GM10248 (cell line): ENCODE results near the gene TRMT112.
A peak's percentile ranks its signal among the peaks of the same experiment; 100 is the strongest.

Source experiments
- CTCF ChIA-PET: fragments of 300-600 bp; sonication (Branson Sonifier 250); formaldehyde crosslinking; extraction: SDS; loops from one replicate; lab custom pipeline; 2021; ENCODE audit warnings: antibody characterized with exemption; lab: Yijun Ruan, JAX
- POLR2A ChIA-PET: fragments of 350-650 bp; sonication (Branson Sonifier 250); formaldehyde crosslinking; extraction: SDS; loops from one replicate; lab custom pipeline; 2020; ENCODE audit warnings: antibody characterized with exemption; lab: Yijun Ruan, JAX
- DNase-seq: peaks from one replicate; pipeline ENCODE4 v3.0.0; 2012; ENCODE audit errors: extremely low spot score
- CTCF ChIP-seq: IDR thresholded peaks from 2 replicates; pipeline ENCODE4 v1.5.1; 2012; ENCODE audit warnings: mild to moderate bottlenecking, low read depth; ENCODE audit errors: extremely low read depth, missing control alignments, control extremely low read depth

Gene TRMT112

GRCh38 chr11:64356498-64357411 is 39.4 kb upstream of the TRMT112 start:
- POLR2A ChIA-PET = interaction anchor here (1.4 kb wide), 1 partner anchor 39 kb away, joined by 6 read pairs; the partner anchor contains the start of genes PRDX5 and TRMT112
- DNase-seq = no peak
- TF ChIP-seq CTCF = peak; percentile 38
- CTCF ChIA-PET = interaction anchor here (1.1 to 8.5 kb wide), 13 partner anchors 11 to 387 kb away, joined by 3 to 81 read pairs (median 4); partner anchors contain the start of genes CCDC88B, PRDX5, RASGRP2 and TRMT112

DNA sequence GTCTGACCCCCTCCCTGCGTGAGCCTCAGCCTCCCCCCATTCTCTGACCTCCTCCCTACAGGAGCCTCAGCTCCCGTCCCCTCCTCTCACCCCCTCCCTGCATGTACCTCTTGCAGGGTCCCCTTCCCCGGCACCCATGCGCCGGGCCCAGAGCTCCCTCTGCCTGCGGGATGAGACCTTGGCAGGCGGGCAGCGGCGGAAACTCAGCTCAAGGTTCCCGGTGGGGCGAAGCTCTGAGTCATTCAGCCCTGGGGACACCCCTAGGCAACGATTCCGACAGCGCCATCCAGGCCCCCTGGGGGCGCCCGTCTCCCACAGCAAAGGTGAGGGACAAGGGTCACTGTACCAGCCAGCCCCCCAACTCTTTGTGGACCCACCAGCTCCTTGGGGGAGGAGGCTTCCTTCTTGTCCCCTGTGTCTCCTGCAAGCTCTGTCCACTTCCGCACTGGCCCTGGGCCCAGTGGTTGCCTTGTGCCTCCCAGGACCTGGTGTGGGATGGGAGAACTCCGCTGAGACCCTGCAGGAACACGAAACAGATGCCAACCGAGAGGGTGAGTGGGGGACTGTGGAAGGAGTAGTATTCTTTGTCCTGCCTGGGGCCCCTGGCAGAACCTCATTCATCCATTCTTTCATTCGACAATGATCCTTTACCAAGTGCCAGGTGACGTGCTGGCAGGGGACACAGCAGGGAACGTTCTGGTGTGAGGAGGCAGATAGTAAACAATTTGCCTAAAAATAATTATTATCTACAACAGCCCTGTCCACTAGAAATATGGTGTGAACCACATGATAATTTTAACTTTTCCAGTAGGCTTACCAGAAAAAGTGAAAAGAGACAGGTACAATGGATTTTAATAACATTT is 38.0 kb upstream of the TRMT112 start:
- CTCF ChIA-PET = interaction anchor here (0.6 to 8.5 kb wide), 23 partner anchors 9 to 401 kb away, joined by 3 to 81 read pairs (median 4); partner anchors contain the start of genes CCDC88B, NUDT22, PRDX5 and TRMT112
- peak; percentile 77 for DNase-seq
- POLR2A ChIA-PET = interaction anchor here (0.6 to 1.7 kb wide), 4 partner anchors 13 to 1500 kb away, joined by 3 to 8 read pairs (median 4); partner anchors contain the start of genes PRDX5 and TRMT112
- TF ChIP-seq CTCF = peak; percentile 81

DNA sequence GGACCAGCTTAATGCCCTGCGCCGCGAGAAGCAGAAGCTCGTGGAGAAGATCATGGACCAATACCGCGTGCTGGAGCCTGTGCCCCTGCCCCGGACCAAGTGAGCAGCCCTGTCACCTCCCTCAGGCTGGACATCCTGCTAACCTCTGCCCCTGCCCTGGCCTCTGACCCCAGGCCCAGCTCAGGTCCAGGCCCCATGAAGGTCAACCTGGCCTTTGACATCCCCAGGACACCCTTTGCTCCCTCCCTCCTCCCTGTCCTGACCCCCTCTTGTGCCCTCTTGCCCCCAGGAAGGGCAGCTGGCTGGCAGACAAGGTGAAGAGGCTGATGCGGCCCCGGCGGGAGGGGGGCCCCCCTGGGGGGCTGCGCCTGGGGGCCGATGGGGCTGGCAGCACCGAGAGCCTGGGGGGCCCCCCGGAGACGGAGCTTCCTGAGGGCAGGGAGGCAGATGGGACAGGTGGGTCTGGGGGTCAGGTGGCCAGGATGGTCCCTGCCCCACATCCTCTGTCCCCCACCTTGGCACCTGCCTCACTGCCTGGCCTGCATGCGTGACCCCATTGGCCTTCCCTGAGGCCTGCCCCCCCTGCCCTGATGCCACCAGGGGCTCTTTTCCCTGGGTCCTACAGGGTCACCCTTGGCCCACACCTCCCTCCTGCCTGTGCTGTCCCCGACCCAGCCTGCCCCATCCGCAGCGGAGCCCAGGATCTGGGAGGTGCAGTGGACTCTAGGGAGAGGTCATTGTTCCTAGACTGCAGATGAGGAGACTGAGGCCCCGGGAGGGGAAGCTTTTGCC is 36.6 kb upstream of the TRMT112 start:
- no peak for TF ChIP-seq CTCF
- ChIA-PET CTCF (interaction anchor here (1.2 to 8.5 kb wide), 10 partner anchors 10 to 170 kb away, joined by 3 to 81 read pairs (median 6); partner anchors contain the start of genes CCDC88B, ESRRA, PRDX5 and TRMT112), POLR2A (interaction anchor here (1.5 to 1.7 kb wide), 2 partner anchors 11 to 41 kb away, joined by 5 to 8 read pairs; no protein-coding TSS in a partner anchor)
- DNase-seq = no peak

DNA sequence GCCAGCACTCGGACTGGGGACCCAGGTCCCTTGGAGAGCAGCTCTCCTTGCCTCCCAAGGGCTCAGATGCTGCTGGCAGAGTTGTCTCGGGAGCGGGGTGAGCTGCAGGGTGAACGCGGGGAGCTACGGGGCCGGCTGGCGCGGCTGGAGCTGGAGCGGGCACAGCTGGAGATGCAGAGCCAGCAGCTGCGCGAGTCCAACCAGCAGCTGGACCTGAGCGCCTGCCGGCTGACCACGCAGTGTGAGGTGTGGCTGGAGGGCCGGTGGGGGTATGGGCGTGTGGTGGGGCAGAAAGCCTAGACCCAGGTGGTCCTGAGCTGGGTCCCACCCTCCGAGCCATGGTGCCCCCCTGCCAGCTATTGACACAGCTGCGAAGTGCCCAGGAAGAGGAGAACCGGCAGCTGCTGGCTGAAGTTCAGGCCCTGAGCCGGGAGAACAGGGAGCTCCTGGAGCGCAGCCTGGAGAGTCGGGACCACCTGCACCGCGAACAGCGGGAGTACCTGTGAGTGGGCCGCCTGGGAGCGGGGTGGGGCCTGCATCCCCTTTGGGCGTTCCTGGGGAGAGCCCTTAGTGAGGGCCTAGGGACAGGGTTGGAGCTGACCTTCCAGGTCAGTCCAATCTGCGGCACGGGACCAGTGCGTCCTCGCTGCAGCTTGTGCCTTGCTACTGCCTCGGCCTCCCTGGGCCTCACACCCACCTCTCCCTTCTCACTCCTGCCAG is 35.8 kb upstream of the TRMT112 start:
- DNase-seq = no peak
- POLR2A ChIA-PET = interaction anchor here (0.6 to 1.5 kb wide), 2 partner anchors 10 to 106 kb away, joined by 3 to 5 read pairs; partner anchors contain the start of gene PPP1R14B
- CTCF ChIA-PET = interaction anchor here (1.2 to 8.5 kb wide), 6 partner anchors 10 to 82 kb away, joined by 4 to 81 read pairs (median 26); partner anchors contain the start of genes CCDC88B, ESRRA, PRDX5 and TRMT112
- TF ChIP-seq CTCF = no peak
